Activated CD8-positive, alpha-beta memory T cell treated with anti-CD3 and anti-CD28 coated beads for 1 hour (primary cell): Measurements from ENCODE around the gene ZNF486.
"Not testable (repeated sequence)": the region's sequence is repeated elsewhere in the genome, so short reads cannot be mapped to it uniquely, and the experiment has no call there.

Experiments
- DNase-seq, 2 donors: peaks; one replicate each; pipeline ENCODE4 v3.0.0-alpha.2; 2020; ENCODE audit warnings: low read depth in 1 of 2; ENCODE audit errors: extremely low read depth in 1 of 2

Gene ZNF486

GRCh38 chr19:20221605-20222004, 54.6 kb downstream of the ZNF486 start:
- DNase-seq: not testable (repeated sequence)

GRCh38 chr19:20233105-20233504, 66.1 kb downstream of the ZNF486 start:
- no peak for DNase-seq

GRCh38 chr19:20235156-20235555, 68.1 kb downstream of the ZNF486 start:
- no peak for DNase-seq

GRCh38 chr19:20237773-20238623, 71.0 kb downstream of the ZNF486 start:
- peak; percentile 49 to 70 for DNase-seq

- DNase-seq: no peak
Measured at GRCh38 chr19:20243629-20244028, 76.6 kb downstream of the ZNF486 start.

GRCh38 chr19:20244356-20244755, 77.3 kb downstream of the ZNF486 start:
- DNase-seq: no peak

GRCh38 chr19:20245309-20245708, 78.3 kb downstream of the ZNF486 start:
- DNase-seq: no peak

GRCh38 chr19:20247016-20247683, 80.1 kb downstream of the ZNF486 start:
- DNase-seq: peak in 1 of 2 donors; percentile 10

GRCh38 chr19:20248258-20248657, 81.2 kb downstream of the ZNF486 start:
- DNase-seq: not testable (repeated sequence)
